GM19463 (cell line): ENCODE results near the gene FILIP1.

Source experiments
- ATAC-seq: cut with Tn5 transposase; IDR thresholded peaks from one replicate; pipeline ENCODE4 v1.9.1; 2021; ENCODE audit warnings: mild to moderate bottlenecking, moderate library complexity; ENCODE audit not compliant: unreplicated experiment

Gene FILIP1

DNA sequence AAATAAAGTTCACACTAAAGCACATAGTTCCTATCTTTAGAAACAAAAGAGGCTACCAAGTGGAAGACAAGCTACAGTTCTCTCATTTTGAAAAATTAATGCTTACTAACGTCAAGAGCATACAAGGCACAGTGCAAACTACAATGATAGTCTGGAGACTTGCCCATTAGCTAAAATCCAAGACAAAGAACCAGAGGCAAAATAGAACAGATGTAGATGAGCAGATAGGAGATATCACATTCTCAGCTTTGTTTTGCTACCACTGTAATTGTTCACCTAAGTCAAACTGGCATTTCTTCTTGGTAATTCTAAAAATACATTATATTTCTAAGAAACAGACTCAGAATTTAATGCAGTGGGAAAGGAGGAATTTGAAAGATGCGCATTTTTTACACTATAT lies 214.2 kb downstream of the FILIP1 start:
- no peak for ATAC-seq

DNA sequence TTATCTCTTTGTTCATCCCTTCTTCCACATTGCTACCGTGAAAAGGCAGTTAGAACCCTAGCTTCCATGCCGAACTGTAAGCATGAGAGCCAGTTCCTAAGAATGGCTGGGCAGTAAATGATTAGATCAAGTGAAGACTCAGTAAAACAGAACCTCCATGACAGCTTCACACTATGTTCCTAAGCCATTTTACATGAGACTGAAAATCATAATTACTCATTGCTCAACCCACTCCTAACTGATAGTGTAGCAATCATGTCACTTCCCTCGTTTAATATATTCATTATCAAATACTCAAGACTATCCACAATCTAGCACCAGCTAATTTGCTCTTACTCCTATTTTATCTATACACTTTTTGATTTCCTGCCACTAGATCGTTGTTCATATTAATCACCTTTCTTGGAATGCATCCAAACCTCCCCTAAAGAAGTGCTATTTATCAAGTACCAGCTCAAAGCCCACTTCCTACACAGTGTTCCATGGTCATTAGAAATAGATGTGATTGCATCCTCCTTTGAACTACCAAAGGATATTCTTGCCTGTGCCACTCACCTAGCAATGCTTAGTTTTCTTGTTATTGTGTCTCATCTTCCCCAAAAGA lies 215.0 kb downstream of the FILIP1 start:
- no peak for ATAC-seq

- ATAC-seq: no peak
These were observed 218.5 kb downstream of the FILIP1 start for GRCh38 chr6:75275067-75275466.

DNA sequence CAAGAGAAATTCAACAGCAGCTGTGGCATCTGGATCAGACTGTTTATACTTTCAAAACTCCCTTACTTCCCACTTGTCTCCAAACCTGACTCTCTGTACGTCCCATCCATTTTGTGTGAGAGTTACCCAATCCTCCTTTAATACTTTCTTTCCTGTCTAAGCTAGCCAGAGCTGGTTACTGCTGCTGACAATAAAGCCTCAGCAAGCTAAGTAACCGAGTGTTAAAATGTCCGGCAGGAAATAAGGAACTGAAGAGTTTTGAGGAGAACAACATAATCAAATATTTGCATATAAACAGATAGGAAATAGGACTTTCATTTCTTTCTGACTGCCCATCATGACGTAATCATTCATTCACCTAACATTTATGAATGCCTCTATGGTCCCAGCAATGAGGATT lies 220.6 kb downstream of the FILIP1 start:
- ATAC-seq: no peak

GRCh38 chr6:75272145-75272840 lies 221.3 kb downstream of the FILIP1 start:
- ATAC-seq: no peak

GRCh38 chr6:75268988-75269354 lies 224.6 kb downstream of the FILIP1 start:
- no peak for ATAC-seq

- ATAC-seq: peak; percentile 47
These were observed 225.2 kb downstream of the FILIP1 start for GRCh38 chr6:75268121-75268987.

DNA sequence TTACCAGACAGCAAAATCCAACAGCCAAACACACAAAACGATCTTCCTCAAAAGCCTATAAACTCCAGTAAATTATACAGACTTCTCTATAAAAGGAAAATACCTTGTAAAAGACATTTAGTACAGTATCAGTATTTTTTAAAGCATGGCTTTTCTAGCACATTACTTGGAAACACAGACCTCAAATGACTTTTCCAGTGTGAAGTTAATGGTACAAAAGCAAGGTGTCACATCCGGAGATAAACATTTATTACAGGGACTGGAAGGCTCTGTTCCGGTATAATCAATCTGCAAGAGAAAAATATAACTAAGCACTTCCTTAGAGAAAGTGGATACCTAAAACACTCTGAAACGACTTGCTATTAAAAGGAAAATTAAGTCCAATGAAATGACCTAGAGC lies 226.1 kb downstream of the FILIP1 start:
- no peak for ATAC-seq

DNA sequence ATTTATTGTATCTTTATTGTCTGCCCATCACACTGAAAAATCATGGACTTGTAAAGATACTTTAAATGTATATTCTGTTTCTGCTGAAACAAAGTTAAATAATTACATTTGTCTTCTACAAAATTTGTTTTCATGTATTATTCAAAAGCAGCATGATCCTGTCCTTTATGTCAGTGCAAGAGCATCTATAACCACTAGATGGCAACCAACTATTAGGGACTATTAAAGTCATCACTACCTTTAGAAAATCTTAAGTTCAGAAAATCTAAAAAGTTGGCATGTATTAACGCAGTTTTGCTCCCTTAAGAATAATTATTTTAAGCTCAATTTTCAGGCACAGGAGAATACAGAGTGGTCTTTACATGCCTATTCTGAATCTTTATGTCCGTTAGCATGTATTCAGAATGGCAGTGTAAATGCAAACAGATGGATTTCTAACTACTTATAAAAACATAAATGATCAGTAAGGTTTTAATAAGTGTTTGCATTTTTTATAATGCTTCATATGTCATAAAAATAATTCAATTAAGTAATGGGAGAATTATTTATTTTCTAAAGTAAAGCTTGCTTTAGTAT lies 226.8 kb downstream of the FILIP1 start:
- ATAC-seq: no peak

- ATAC-seq: no peak
These were observed 230.2 kb downstream of the FILIP1 start for GRCh38 chr6:75263401-75263750.

- no peak for ATAC-seq
These were observed 230.7 kb downstream of the FILIP1 start for GRCh38 chr6:75262716-75263400.

DNA sequence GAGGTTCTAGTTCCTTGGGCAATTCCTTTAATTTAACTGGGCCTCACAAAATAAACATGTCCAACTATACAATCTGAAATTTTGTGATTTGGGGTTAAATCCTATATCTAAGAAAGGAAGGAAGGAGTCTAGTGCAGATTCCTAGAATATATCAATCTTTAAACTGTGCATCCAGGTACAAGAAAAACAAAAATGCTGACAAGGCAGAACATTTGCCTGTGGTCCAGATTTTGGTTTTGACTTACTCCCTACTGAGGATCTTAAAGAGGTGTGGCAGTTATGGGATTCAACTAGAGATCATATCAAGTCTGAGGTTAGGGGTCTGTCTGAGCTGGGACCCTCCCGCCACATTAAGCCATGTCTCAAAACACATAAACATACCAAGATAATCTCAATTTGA lies 232.3 kb downstream of the FILIP1 start:
- no peak for ATAC-seq

GRCh38 chr6:75257343-75258087 lies 236.1 kb downstream of the FILIP1 start:
- no peak for ATAC-seq

GRCh38 chr6:75250552-75250951 lies 243.0 kb downstream of the FILIP1 start:
- no peak for ATAC-seq

GRCh38 chr6:75249837-75250236 lies 243.8 kb downstream of the FILIP1 start:
- ATAC-seq: no peak

DNA sequence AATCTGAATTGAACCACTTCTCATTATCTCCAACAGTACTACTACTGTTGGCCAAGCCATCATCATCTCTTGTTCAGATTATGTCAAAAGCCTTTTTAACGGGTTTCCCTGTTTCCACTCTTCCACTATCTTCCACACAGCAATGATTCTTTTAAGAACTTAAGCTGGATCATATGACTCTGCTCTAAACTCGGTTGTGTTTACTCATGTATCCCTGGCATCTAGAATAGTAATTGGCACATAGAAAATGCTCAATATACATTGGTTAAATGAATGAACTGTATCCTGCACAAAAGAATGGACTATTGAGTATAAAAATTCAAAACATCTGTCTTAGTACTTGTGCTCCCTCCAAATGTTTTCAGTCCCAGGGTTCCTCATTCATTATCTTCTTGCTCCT lies 247.2 kb downstream of the FILIP1 start:
- ATAC-seq: no peak

DNA sequence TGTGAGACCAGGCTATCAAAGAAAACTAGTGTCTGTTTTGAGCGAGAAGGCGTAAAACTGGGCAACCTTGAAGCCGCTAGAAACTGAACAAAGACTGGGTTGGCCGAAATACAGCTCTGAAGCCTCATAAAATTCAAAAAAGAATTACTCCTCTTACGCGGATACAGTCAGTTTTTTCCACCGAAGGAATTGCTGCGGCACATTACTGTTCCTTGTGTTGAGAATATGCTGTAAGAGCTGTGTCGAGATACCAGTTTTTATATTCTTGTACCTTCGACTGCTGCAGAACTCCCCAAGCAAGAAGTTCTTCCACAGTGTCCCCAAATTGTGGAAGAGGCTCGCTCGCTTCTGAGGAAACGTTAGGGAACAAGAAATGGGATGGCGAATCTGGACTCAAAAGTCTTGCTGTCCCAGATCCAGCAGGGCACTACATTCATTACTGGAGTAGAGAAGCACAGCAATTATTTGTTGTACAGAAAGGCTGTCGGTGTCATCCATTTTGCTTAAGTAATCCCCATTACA lies 249.5 kb downstream of the FILIP1 start:
- peak; percentile 3 for ATAC-seq

DNA sequence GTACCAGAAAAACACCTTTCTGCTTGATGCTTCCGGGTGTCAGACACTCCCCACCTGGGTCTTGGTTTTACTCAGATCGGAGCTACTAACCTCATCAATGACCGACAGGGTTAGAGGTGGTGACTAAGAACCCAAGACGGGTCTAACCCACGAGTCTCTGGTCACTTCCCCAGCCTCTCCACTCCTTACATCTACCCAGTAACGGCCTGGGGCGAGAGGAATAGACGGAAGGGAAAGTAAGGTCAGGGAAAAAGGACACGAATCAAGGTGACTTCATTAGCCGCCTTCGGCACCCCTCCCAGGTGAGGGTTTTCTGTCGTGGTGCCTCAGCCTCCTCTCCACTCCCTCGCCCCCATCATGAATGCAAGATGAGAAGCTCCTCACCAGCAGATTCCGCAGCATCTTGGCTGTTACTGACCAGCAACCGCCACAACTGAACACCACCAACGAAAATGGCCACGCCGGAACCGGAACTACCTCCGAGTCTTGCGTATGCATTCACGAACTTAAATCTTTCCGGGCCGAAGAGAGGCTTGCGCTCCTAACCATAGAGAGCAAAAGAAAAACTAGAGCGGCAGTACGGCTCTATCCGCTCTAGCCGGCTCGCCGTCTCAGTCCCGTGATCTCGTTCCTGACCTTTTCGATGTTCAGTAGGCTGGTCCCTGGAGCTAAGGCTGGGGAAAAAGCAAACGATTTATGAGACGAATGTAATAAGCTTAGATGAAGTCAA lies 250.1 kb downstream of the FILIP1 start, which contains the start of gene COX7A2:
Gene COX7A2 (minus strand): TSS at position 469 of the 730 bp plus-strand sequence. CDS start 67 bp downstream, at position 402.
- peak; percentile 90 for ATAC-seq
